B cell (primary cell): ENCODE data around the gene MIOX. TPM values are rescaled to one million over a fixed set of nuclear protein-coding genes. Genes with fewer than 3 reads are reported as not detected.
A peak's percentile ranks its signal among the peaks of the same experiment; 100 is the strongest.

Experiments used
- ATAC-seq: fragments of 200-7000 bp; cut with Tn5 transposase; one replicate; pipeline ENCODE4 v1.10.0; 2021; ENCODE audit warnings: low read depth, mild to moderate bottlenecking, moderate number of reproducible peaks, moderate library complexity
- CTCF ChIA-PET: fragments of 350-600 bp; sonication (Branson Sonifier 250); formaldehyde crosslinking; loops from one replicate; lab custom pipeline; 2021; ENCODE audit warnings: antibody characterized with exemption, inconsistent platforms; lab: Charles Lee
- POLR2A ChIA-PET: fragments of 350-600 bp; sonication (Branson Sonifier 250); formaldehyde crosslinking; loops from one replicate; lab custom pipeline; 2021; ENCODE audit warnings: antibody characterized with exemption; lab: Charles Lee
- DNase-seq: peaks from one replicate; pipeline ENCODE4 v3.0.0; 2013
- H2AFZ ChIP-seq: 2 replicates; pipeline ENCODE4 v1.6.1; 2012; ENCODE audit warnings: mild to moderate bottlenecking, low read depth, low read length; ENCODE audit not compliant: insufficient read depth, poor library complexity, severe bottlenecking
- H3K27ac ChIP-seq, 2 donors: 1 replicate in 1 of 2; 2 replicates in 1 of 2; pipeline ENCODE4 v1.5.1; 2012 to 2013; ENCODE audit warnings: low read length in 2 of 2, mild to moderate bottlenecking in 2 of 2, moderate library complexity in 1 of 2
- H3K27me3 ChIP-seq, 4 experiments: fragments of 200-600 bp in 1 of 4; sonication (generic) in 1 of 4; replicated peaks in 1 of 4; 1 replicate in 2 of 4; 2 replicates in 2 of 4; pipeline versions ENCODE4 v1.6.1 to v1.7.0; 2013 to 2016; ENCODE audit warnings: low read length in 3 of 4, mild to moderate bottlenecking in 2 of 4, mixed read lengths in 1 of 4, moderate library complexity in 1 of 4; ENCODE audit not compliant: insufficient read depth in 4 of 4, control insufficient read depth in 3 of 4; ENCODE audit errors: control extremely low read depth in 1 of 4
- H3K36me3 ChIP-seq, 2 experiments: replicated peaks in 1 of 2; 1 replicate in 1 of 2; 2 replicates in 1 of 2; pipeline versions ENCODE4 v1.6.1 to v1.7.1; 2013; ENCODE audit warnings: low read length in 1 of 2; ENCODE audit not compliant: insufficient read depth in 2 of 2, control insufficient read depth in 1 of 2; ENCODE audit errors: control extremely low read depth in 1 of 2, extremely low read depth in 1 of 2
- H3K4me1 ChIP-seq, 2 donors: fragments of 200-600 bp in 1 of 2; sonication (generic) in 1 of 2; 1 replicate in 1 of 2; 2 replicates in 1 of 2; pipeline versions ENCODE4 v1.5.1 to v1.6.1; 2013 to 2017; ENCODE audit warnings: low read length in 2 of 2; ENCODE audit not compliant: control insufficient read depth in 2 of 2, insufficient read depth in 2 of 2
- H3K4me2 ChIP-seq: replicated peaks from 2 replicates; pipeline ENCODE3; 2012; ENCODE audit warnings: mild to moderate bottlenecking, low read depth, low read length; ENCODE audit not compliant: poor library complexity, severe bottlenecking
- H3K4me3 ChIP-seq, 5 experiments: fragments of 200-600 bp in 1 of 5; sonication (generic) in 1 of 5; 1 replicate in 3 of 5; 2 replicates in 2 of 5; pipeline versions ENCODE4 v1.5.1 to v1.7.0; 2011 to 2016; ENCODE audit warnings: low read length in 4 of 5, mild to moderate bottlenecking in 4 of 5, low read depth in 2 of 5, control low read depth in 1 of 5, moderate library complexity in 1 of 5; ENCODE audit not compliant: insufficient read depth in 1 of 5; ENCODE audit errors: control extremely low read depth in 1 of 5, extremely low read depth in 1 of 5
- H3K79me2 ChIP-seq: fragments of 200-600 bp; sonication (generic); one replicate; pipeline ENCODE4 v1.6.0; 2016; ENCODE audit warnings: low read length; ENCODE audit not compliant: control insufficient read depth, insufficient read depth
- H3K9ac ChIP-seq: fragments of 200-600 bp; sonication (generic); 2 replicates; pipeline ENCODE4 v1.6.1; 2017; ENCODE audit warnings: mild to moderate bottlenecking, low read length, moderate library complexity
- H3K9me3 ChIP-seq, 3 donors: one replicate each; pipeline versions ENCODE4 v1.6.1 to v1.7.1; 2013; ENCODE audit warnings: low read length in 2 of 3; ENCODE audit not compliant: control insufficient read depth in 2 of 3, insufficient read depth in 1 of 3; ENCODE audit errors: control extremely low read depth in 1 of 3
- H4K20me1 ChIP-seq: 2 replicates; pipeline ENCODE4 v1.6.0; 2012; ENCODE audit warnings: mild to moderate bottlenecking, low read length; ENCODE audit not compliant: insufficient read depth, control insufficient read depth, poor library complexity, severe bottlenecking
- H3K27ac Mint-ChIP-seq: one replicate; pipeline ENCODE4 v1.8.0; 2021; ENCODE audit warnings: mixed read lengths
- H3K27me3 Mint-ChIP-seq: one replicate; pipeline ENCODE4 v1.8.0; 2021; ENCODE audit warnings: mixed read lengths
- H3K4me1 Mint-ChIP-seq: one replicate; pipeline ENCODE4 v1.8.0; 2021; ENCODE audit warnings: mixed read lengths
- H3K4me3 Mint-ChIP-seq: one replicate; pipeline ENCODE4 v1.8.0; 2021; ENCODE audit warnings: mixed read lengths
- H3K9me3 Mint-ChIP-seq: one replicate; pipeline ENCODE4 v1.8.0; 2022; ENCODE audit warnings: mixed read lengths; ENCODE audit not compliant: insufficient read depth
- CTCF ChIP-seq: fragments of 200-600 bp; IDR thresholded peaks from one replicate; pipeline ENCODE4 v1.8.0; 2022; ENCODE audit warnings: antibody characterized with exemption, mild to moderate bottlenecking
- EZH2 ChIP-seq: IDR thresholded peaks from 2 replicates; pipeline ENCODE4 v1.6.1; 2012; ENCODE audit warnings: borderline replicate concordance, low read depth, mild to moderate bottlenecking, moderate library complexity, low read length; ENCODE audit not compliant: insufficient read depth, poor library complexity, severe bottlenecking
- WGBS: methylation state at CpG from one replicate; pipeline ENCODE4 v1.1.5; 2013; ENCODE audit warnings: missing lambda C conversion rate; ENCODE audit not compliant: insufficient coverage; 5-methylcytosine and 5-hydroxymethylcytosine counted together
- intact Hi-C: fragments of 100-400 bp; cut with micrococcal nuclease; formaldehyde crosslinking; loops from one replicate; pipeline ENCODE4 v1.10.0; 2022
- polyA plus RNA-seq: library from polyadenylated mRNA; depleted of rRNA; stranded (reverse); fragments of >200 nt; gene quantifications from 2 replicates; pipeline ENCODE4 v1.2.3, GENCODE V29; 2012
- total RNA-seq, 2 donors: library from RNA; stranded (reverse); fragments of 120-200 nt in 1 of 2; gene quantifications; 1 replicate in 1 of 2; 2 replicates in 1 of 2; pipeline versions ENCODE4 v1.2.3 to v1.2.4, GENCODE V29; 2013 to 2022

MIOX gene
- total and polyA plus RNA-seq, 2 donors (not counting 1 experiment from before 2014, with no cell fraction given), result 0.88 TPM; not detected in 1

DNA sequence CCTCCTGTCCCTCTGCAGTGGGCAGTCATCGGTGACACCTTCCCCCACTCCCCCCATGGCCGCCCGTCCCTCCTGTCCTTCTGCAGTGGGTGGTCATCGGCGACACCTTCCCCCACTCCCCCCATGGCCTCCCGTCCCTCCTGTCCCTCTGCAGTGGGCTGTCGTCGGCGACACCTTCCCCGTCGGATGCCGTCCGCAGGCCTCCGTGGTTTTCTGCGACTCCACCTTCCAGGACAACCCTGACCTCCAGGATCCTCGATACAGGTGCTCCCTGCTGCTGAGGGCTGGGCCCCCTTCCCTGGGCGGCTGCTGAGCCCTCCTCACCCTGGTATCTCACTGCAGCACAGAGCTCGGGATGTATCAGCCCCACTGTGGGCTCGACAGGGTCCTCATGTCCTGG is 2.2 kb downstream of the MIOX start:
- H3K4me2 ChIP-seq, result no peak overlapping the region
- no peak overlapping the region for H3K27ac Mint-ChIP-seq
- no peak overlapping the region for H3K4me3 ChIP-seq
- H3K4me1 Mint-ChIP-seq, result peaks cover 22% of the 10 kb centered on the region
- peaks cover 3% of the 10 kb centered on the region for H3K79me2 ChIP-seq
- no peak overlapping the region for H2AFZ ChIP-seq
- no peak overlapping the region for H3K9ac ChIP-seq
- no peaks in the 10 kb centered on the region for H4K20me1 ChIP-seq
- no peaks in the 10 kb centered on the region for H3K9me3 Mint-ChIP-seq
- H3K27me3 ChIP-seq, result peaks cover 0 to under 1% (median 0%) of the 10 kb centered on the region in 4 experiments
- DNase-seq (no peak), ATAC-seq (no peak)
- peaks cover 12 to 15% of the 10 kb centered on the region in 2 donors for H3K4me1 ChIP-seq
- H3K4me3 Mint-ChIP-seq, result no peak overlapping the region
- H3K27ac ChIP-seq, result no peak overlapping the region
- intact Hi-C loops, result no loop called here
- POLR2A ChIA-PET, result no interaction called here
- TF ChIP-seq CTCF (no peak), EZH2 (no peak)
- CTCF ChIA-PET, result no interaction called here
- H3K36me3 ChIP-seq, result no peaks in the 10 kb centered on the region
- no peaks in the 10 kb centered on the region for H3K27me3 Mint-ChIP-seq
- WGBS, result 97% methylated on average over 16 of the region's 19 CpGs
- H3K9me3 ChIP-seq, result no peaks in the 10 kb centered on the region

GRCh38 chr22:50489363-50490243 is 2.9 kb downstream of the MIOX start:
- Histone ChIP-seq H3K27me3 (no peaks in the 10 kb centered on the region), H3K4me3 (no peak overlapping the region), H3K4me1 (peaks cover 7 to 8% of the 10 kb centered on the region in 2 donors), H3K9ac (no peak overlapping the region), H2AFZ (no peak overlapping the region), H3K36me3 (no peaks in the 10 kb centered on the region), H4K20me1 (no peaks in the 10 kb centered on the region), H3K27ac (no peak overlapping the region), H3K79me2 (no peaks in the 10 kb centered on the region), H3K9me3 (no peaks in the 10 kb centered on the region), H3K4me2 (no peak overlapping the region)
- no peaks in the 10 kb centered on the region for H3K27me3 Mint-ChIP-seq
- H3K4me3 Mint-ChIP-seq, result no peak overlapping the region
- H3K9me3 Mint-ChIP-seq, result no peaks in the 10 kb centered on the region
- ChIA-PET POLR2A (no interaction called here), CTCF (no interaction called here)
- whole genome bisulfite sequencing, result 93% methylated on average over 27 of the region's 31 CpGs
- intact Hi-C loops, result no loop called here
- no peak overlapping the region for H3K27ac Mint-ChIP-seq
- TF ChIP-seq EZH2 (no peak), CTCF (no peak)
- ATAC-seq (no peak), DNase-seq (peak; percentile 1)
- H3K4me1 Mint-ChIP-seq, result peaks cover 17% of the 10 kb centered on the region
